Heart left ventricle (tissue), 16 donors: ENCODE measurements around the gene SLC45A3. TPM values are rescaled to one million over a fixed set of nuclear protein-coding genes. Genes with fewer than 3 reads are reported as not detected.

ENCODE experiments used
- ATAC-seq, 4 donors: fragments of 200-7000 bp; cut with Tn5 transposase; one replicate each; pipeline ENCODE4 v1.9.1; 2020 to 2022; ENCODE audit warnings: moderate library complexity in 4 of 4, mild to moderate bottlenecking in 3 of 4, moderate number of reproducible peaks in 1 of 4
- DNase-seq, 5 donors: peaks; one replicate each; pipeline ENCODE4 v3.0.0-alpha.2; 2020
- H3K27ac ChIP-seq, 12 donors: fragments of 200-600 bp; sonication (generic) in 4 of 12; one replicate each; pipeline versions ENCODE4 v1.5.0 to v1.8.0; 2016 to 2022; ENCODE audit warnings: mild to moderate bottlenecking in 2 of 12
- H3K27me3 ChIP-seq, 9 donors: fragments of 200-600 bp; sonication (generic) in 2 of 9; one replicate each; pipeline versions ENCODE4 v1.5.1 to v1.8.0; 2016 to 2022; ENCODE audit warnings: mild to moderate bottlenecking in 3 of 9
- H3K36me3 ChIP-seq, 9 donors: fragments of 200-600 bp; sonication (generic) in 2 of 9; one replicate each; pipeline versions ENCODE4 v1.5.0 to v1.8.0; 2018 to 2022; ENCODE audit warnings: mild to moderate bottlenecking in 2 of 9
- H3K4me1 ChIP-seq, 12 donors: fragments of 200-600 bp; sonication (generic) in 4 of 12; one replicate each; pipeline versions ENCODE4 v1.5.0 to v1.8.0; 2016 to 2022; ENCODE audit warnings: mild to moderate bottlenecking in 3 of 12
- H3K4me3 ChIP-seq, 12 donors: fragments of 200-600 bp; sonication (generic) in 4 of 12; one replicate each; pipeline versions ENCODE4 v1.5.0 to v1.8.0; 2017 to 2022; ENCODE audit warnings: mild to moderate bottlenecking in 9 of 12, moderate library complexity in 4 of 12
- H3K9me3 ChIP-seq, 12 donors: fragments of 200-600 bp; sonication (generic) in 4 of 12; one replicate each; pipeline versions ENCODE4 v1.5.0 to v1.8.0; 2016 to 2022; ENCODE audit warnings: mild to moderate bottlenecking in 1 of 12
- CTCF ChIP-seq, 12 donors: fragments of 200-600 bp; sonication (generic) in 4 of 12; IDR thresholded peaks; one replicate each; pipeline versions ENCODE4 v1.5.0 to v1.8.0; 2018 to 2022; ENCODE audit warnings: antibody characterized with exemption in 12 of 12, mild to moderate bottlenecking in 5 of 12
- POLR2A ChIP-seq, 2 donors: fragments of 450-650 bp; IDR thresholded peaks; one replicate each; pipeline ENCODE4 v1.6.1; 2017; ENCODE audit warnings: antibody characterized with exemption in 2 of 2, mild to moderate bottlenecking in 2 of 2, moderate library complexity in 2 of 2
- WGBS, 4 donors: extraction: QIAGEN DNeasy Blood & Tissue Kit in 2 of 4; methylation state at CpG; one replicate each; pipeline versions ENCODE4 v1.1.5 to v1.1.7; 2013 to 2018; 5-methylcytosine and 5-hydroxymethylcytosine counted together
- intact Hi-C, 10 donors: fragments of 100-400 bp; cut with DNase I; formaldehyde crosslinking; loops; one replicate each; pipeline versions ENCODE4 v1.11.1 to v1.14.2; 2022
- polyA plus RNA-seq, 2 donors: library from polyadenylated mRNA; stranded (reverse); fragments of 200-250 nt; gene quantifications; one replicate each; pipeline ENCODE4 v1.2.3, GENCODE V29; 2013
- total RNA-seq, 9 donors: library from RNA; depleted of rRNA in 2 of 9; stranded (reverse); fragments of >200 nt in 2 of 9; fragmentation: NEBNext Ultra II Directional in 3 of 9; extraction: Animal tissue kit (Norgen Biotek cat#: 25700) in 3 of 9; gene quantifications; one replicate each; pipeline versions ENCODE4 v1.1.0 to v1.2.4, GENCODE V29; 2016 to 2023
- donor health status: ischemic (EF 13 %, LVEDD 7.1; RV severe dilation, severe dysfunction).
- donor health status: healthy with polysubstance abuse.
- donor health status: DM: no; HTN: yes; CAD: no.
- donor health status: DM: no; HTN: no; CAD: no.
- donor health status: ischemic (EF 25% LVEDD 6.9; RV normal size, moderate dysfunction).
- donor health status: ischemic (EF 25% LVEDD 5.7; RV mildly dilated, moderate dysfunction).
- donor health status: healthy.
- donor health status: DM: yes; HTN: yes; CAD: no.
- donor health status: ischemic (EF 35%, LVEDD 5.7; RV mildly dilated, moderate dysfunction).
- donor health status: nonischemic (EF 11% LVEDD 7.7; RV severe dilation, severe dysfunction).
- donor health status: DM: yes; HTN: yes; CAD: no.
- donor health status: PGD.
- donor health status: ischemic (EF 29% LVEDD 5.4; RV normal size, mild dysfunction).
- donor health status: nonischemic (EF 23%, LVEDD 6.1; RV moderate dilation, normal function).

SLC45A3 gene
- total and polyA plus RNA-seq, 11 donors = 1.2 to 6.1 (median 2.6) TPM

GRCh38 chr1:205645519-205645918, 34.8 kb downstream of the SLC45A3 start:
- DNase-seq (no peak), ATAC-seq (no peak)
- TF ChIP-seq CTCF (IDR thresholded peaks at IDR 0.05) (no peak), POLR2A (IDR thresholded peaks at IDR 0.05) (no peak)
- Histone ChIP-seq H3K9me3 (no peaks in the 10 kb centered on the region), H3K36me3 (no peaks in the 10 kb centered on the region), H3K27me3 (no peaks in the 10 kb centered on the region), H3K4me3 (no peak overlapping the region), H3K4me1 (peaks cover 0 to 5% (median 0%) of the 10 kb centered on the region in 12 donors), H3K27ac (no peak overlapping the region)
- 85 to 92% (median 86%) methylated on average over 8 of the region's 8 CpGs for WGBS, 4 donors
- intact Hi-C loops = loop anchor here in 1 of 10 donors (5.0 to 10.0 kb wide), 2 partner anchors 48 to 251 kb away; no protein-coding TSS in a partner anchor

DNA sequence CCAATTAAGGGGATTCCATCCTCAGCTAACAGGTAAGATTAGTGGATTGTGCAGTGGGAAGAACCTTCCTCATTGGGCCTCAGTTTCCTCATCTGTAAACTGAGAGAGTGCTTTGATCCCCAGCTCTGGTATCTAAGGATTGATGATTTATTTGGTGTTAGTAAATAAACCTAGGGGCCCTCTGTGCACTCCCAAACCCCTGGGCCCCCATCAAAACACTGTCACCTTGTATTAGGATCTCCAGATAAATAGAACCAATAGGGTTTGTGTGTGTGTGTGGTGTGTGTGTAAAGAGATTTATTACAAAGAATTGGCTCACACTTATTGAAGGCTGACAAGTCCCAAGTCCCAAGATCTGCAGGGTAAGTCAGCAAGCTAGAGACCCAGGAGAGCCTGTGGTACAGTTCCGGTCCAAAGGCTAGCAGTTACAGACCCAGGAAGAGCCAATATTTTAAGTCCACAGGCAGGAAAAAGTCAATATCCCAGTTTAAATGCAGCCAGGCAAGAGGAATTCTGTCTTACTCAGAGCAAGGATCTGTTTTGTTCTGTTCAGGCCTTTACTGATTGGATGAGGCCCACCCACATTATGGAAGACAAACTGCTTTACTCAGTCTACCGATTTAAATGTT, 37.5 kb downstream of the SLC45A3 start:
- no peaks in the 10 kb centered on the region for H3K9me3 ChIP-seq
- no peaks in the 10 kb centered on the region for H3K27me3 ChIP-seq
- DNase-seq (no peak), ATAC-seq (no peak)
- H3K4me1 ChIP-seq = peaks cover 0 to under 1% (median 0%) of the 10 kb centered on the region in 12 donors
- WGBS, 4 donors = 86 to 100% (median 92%) methylated on average over 2 of the region's 2 CpGs
- no peak for TF ChIP-seq POLR2A (IDR thresholded peaks at IDR 0.05)
- no peak for TF ChIP-seq CTCF (IDR thresholded peaks at IDR 0.05)
- intact Hi-C loops = loop anchor here in 1 of 10 donors (10.0 kb wide), 1 partner anchor 248 kb away; no protein-coding TSS in a partner anchor
- no peaks in the 10 kb centered on the region for H3K36me3 ChIP-seq
- H3K4me3 ChIP-seq = no peak overlapping the region
- no peak overlapping the region for H3K27ac ChIP-seq

DNA sequence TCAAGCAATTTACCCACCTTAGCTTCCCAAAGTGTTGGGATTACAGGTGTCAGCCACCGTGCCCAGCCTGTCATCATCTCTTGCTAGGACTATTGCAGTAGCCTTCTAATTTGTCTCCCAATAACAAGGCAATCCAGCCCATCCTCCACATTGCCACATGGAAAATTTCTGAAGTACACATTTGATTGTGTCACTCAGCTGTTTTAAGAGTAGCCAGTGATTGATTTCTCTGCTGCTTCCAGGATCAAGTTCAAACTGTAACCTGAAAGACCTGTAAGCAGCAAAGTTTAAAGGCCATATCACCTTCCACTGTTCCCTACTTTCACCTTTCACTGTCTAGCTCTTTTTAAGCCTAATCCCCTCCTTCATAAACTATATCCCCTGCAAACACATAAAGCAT, 40.7 kb downstream of the SLC45A3 start:
- ATAC-seq (no peak), DNase-seq (no peak)
- Histone ChIP-seq H3K27me3 (no peaks in the 10 kb centered on the region), H3K36me3 (no peaks in the 10 kb centered on the region), H3K27ac (no peak overlapping the region), H3K9me3 (no peaks in the 10 kb centered on the region), H3K4me3 (no peak overlapping the region), H3K4me1 (peaks cover 0 to 12% (median 8%) of the 10 kb centered on the region in 12 donors)
- no peak for TF ChIP-seq POLR2A (IDR thresholded peaks at IDR 0.05)
- TF ChIP-seq CTCF (IDR thresholded peaks at IDR 0.05) = no peak
- 83 to 100% (median 97%) methylated on average over 1 of the region's 1 CpG for WGBS, 4 donors
- intact Hi-C loops = loop anchor here in 3 of 10 donors (5.0 to 10.0 kb wide), 3 partner anchors 105 to 112 kb away; no protein-coding TSS in a partner anchor

DNA sequence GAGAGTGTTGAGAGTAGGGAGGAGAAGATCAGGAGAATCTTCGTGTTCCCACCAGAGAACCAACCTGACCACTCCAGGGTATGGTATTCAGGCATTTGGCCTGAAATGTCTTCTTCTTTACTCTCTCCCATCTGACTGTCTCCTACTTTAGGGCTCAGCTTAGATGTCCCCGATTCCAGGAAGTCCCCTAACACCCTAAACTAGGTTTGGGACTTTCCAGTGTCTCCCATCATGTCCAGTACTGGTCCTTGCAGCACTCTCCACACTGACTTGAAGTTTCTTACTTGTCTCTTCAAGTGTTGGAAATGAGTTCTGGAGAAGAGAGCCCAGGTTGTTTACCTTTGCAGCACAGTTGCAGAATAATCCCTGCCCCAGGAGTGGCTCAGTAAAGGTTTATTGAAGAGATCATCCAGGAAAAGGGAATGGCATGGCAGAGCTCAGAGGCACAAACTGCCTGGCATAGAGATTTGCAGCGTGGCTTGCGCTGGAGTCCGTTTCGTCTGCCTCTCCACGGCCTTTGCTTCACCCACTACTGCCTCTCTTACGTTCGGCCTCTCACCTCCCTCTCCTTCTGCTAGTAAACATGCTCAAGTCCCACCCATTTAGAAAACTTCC, 42.3 kb downstream of the SLC45A3 start:
- intact Hi-C loops = loop anchor here in 3 of 10 donors (5.0 to 10.0 kb wide), 3 partner anchors 103 to 111 kb away; no protein-coding TSS in a partner anchor
- peaks cover 0 to 23% (median 9%) of the 10 kb centered on the region in 12 donors for H3K4me1 ChIP-seq
- H3K27ac ChIP-seq = no peak overlapping the region
- H3K9me3 ChIP-seq = no peaks in the 10 kb centered on the region
- no peaks in the 10 kb centered on the region for H3K27me3 ChIP-seq
- H3K4me3 ChIP-seq = no peak overlapping the region
- no peaks in the 10 kb centered on the region for H3K36me3 ChIP-seq
- WGBS, 4 donors = 90 to 96% (median 95%) methylated on average over 9 of the region's 9 CpGs
- ATAC-seq (no peak), DNase-seq (no peak)
- no peak for TF ChIP-seq POLR2A (IDR thresholded peaks at IDR 0.05)
- TF ChIP-seq CTCF (IDR thresholded peaks at IDR 0.05) = no peak
